PC-9 (cell line): ENCODE measurements around the gene SLC43A1. TPM values are rescaled to one million over a fixed set of nuclear protein-coding genes. Genes with fewer than 3 reads are reported as not detected.

ENCODE experiments used
- BruUV-seq: library from RNA; stranded (reverse); fragments of 400-500 nt; replicated peaks from 2 replicates; lab custom pipeline; 2021; lab: Mats Ljungman, UMichigan
- CTCF ChIA-PET: fragments of 300-600 bp; sonication (Branson Sonifier 250); formaldehyde crosslinking; loops from one replicate; lab custom pipeline; 2022; ENCODE audit warnings: antibody characterized with exemption; lab: Charles Lee
- POLR2A ChIA-PET: fragments of 300-600 bp; sonication (Branson Sonifier 250); formaldehyde crosslinking; loops from one replicate; lab custom pipeline; 2022; ENCODE audit warnings: antibody characterized with exemption; ENCODE audit not compliant: unreplicated experiment; lab: Charles Lee
- DNase-seq, 2 experiments: peaks; one replicate each; pipeline versions ENCODE4 v3.0.0 to v3.0.0-alpha.2; 2015 to 2022; ENCODE audit warnings: mixed read lengths in 1 of 2
- H2AFZ ChIP-seq: fragments of 200-600 bp; sonication (generic); 2 replicates; pipeline ENCODE4 v1.8.1; 2017; ENCODE audit warnings: antibody characterized with exemption
- H3F3A ChIP-seq: fragments of 200-600 bp; sonication (generic); 2 replicates; pipeline ENCODE4 v1.8.1; 2017; ENCODE audit warnings: antibody characterized with exemption, mild to moderate bottlenecking, low read depth; ENCODE audit not compliant: insufficient read depth
- H3K27ac ChIP-seq: fragments of 200-600 bp; sonication (generic); 2 replicates; pipeline ENCODE4 v1.6.1; 2016; ENCODE audit warnings: mixed run types
- H3K27me3 ChIP-seq: fragments of 200-600 bp; sonication (generic); 2 replicates; pipeline ENCODE4 v1.6.1; 2016; ENCODE audit warnings: low read depth, mixed run types; ENCODE audit not compliant: insufficient read depth
- H3K36me3 ChIP-seq: fragments of 200-600 bp; sonication (generic); 2 replicates; pipeline ENCODE4 v1.6.1; 2016; ENCODE audit warnings: low read depth, mixed run types
- H3K4me1 ChIP-seq: fragments of 200-600 bp; sonication (generic); replicated peaks from 2 replicates; pipeline ENCODE4 v1.6.1; 2016; ENCODE audit warnings: mixed run types; ENCODE audit not compliant: insufficient read depth
- H3K4me2 ChIP-seq: fragments of 200-600 bp; sonication (generic); 2 replicates; pipeline ENCODE4 v1.6.1; 2017; ENCODE audit warnings: mixed run types
- H3K4me3 ChIP-seq: fragments of 200-600 bp; sonication (generic); 2 replicates; pipeline ENCODE4 v1.6.1; 2016; ENCODE audit warnings: mixed run types
- H3K79me2 ChIP-seq: fragments of 200-600 bp; sonication (generic); 2 replicates; pipeline ENCODE4 v1.6.1; 2017; ENCODE audit warnings: low read depth, mixed run types
- H3K9me2 ChIP-seq: fragments of 200-600 bp; sonication (generic); 2 replicates; pipeline ENCODE4 v1.8.1; 2017; ENCODE audit warnings: mild to moderate bottlenecking; ENCODE audit not compliant: insufficient read depth
- H3K9me3 ChIP-seq: fragments of 200-600 bp; sonication (generic); 2 replicates; pipeline ENCODE4 v1.8.1; 2016; ENCODE audit warnings: low read depth; ENCODE audit not compliant: insufficient read depth
- H4K20me1 ChIP-seq: fragments of 200-600 bp; sonication (generic); 2 replicates; pipeline ENCODE4 v1.8.1; 2017; ENCODE audit not compliant: insufficient read depth
- CTCF ChIP-seq: fragments of 200-600 bp; sonication (generic); conservative IDR thresholded peaks from 2 replicates; pipeline ENCODE4 v1.6.1; 2017; ENCODE audit warnings: mixed run types, antibody characterized with exemption, mild to moderate bottlenecking, moderate library complexity
- EZH2 ChIP-seq: fragments of 200-600 bp; sonication (generic); IDR thresholded peaks from 2 replicates; pipeline ENCODE4 v1.8.0; 2017; ENCODE audit warnings: antibody characterized with exemption, low read depth
- intact Hi-C: fragments of 100-400 bp; cut with micrococcal nuclease; formaldehyde crosslinking; loops from one replicate; pipeline ENCODE4 v1.10.0; 2022; ENCODE audit not compliant: unreplicated experiment
- total RNA-seq: library from RNA; stranded (reverse); gene quantifications from 2 replicates; pipeline ENCODE4 v1.2.3, GENCODE V29; 2021

SLC43A1 gene
- total RNA-seq, 1 experiment from 2014 or later = 4.0 TPM

- no peaks in the 10 kb centered on the region for H3K79me2 ChIP-seq
- peak overlapping the region; percentile 69 for H3K4me3 ChIP-seq
- H3K4me1 ChIP-seq = peaks cover 12% of the 10 kb centered on the region; the same call in 1 of the 2 replicates
- H3K4me2 ChIP-seq = peak overlapping the region; percentile 81
- H3K9me2 ChIP-seq = no peaks in the 10 kb centered on the region
- peaks cover 3% of the 10 kb centered on the region; the same call in 1 of the 2 replicates for H3F3A ChIP-seq
- H4K20me1 ChIP-seq = no peaks in the 10 kb centered on the region
- BruUV-seq = no TSS peak
- no peak overlapping the region for H3K27ac ChIP-seq
- H3K36me3 ChIP-seq = no peaks in the 10 kb centered on the region
- H3K9me3 ChIP-seq = no peaks in the 10 kb centered on the region
- ChIA-PET POLR2A (interaction anchor here (0.5 kb wide), 1 partner anchor 16 kb away, joined by 3 read pairs; no protein-coding TSS in a partner anchor), CTCF (interaction anchor here (0.7 kb wide), 1 partner anchor 15 kb away, joined by 3 read pairs; no protein-coding TSS in a partner anchor)
- TF ChIP-seq EZH2 (no peak), CTCF (no peak)
- intact Hi-C loops = no loop called here
- H2AFZ ChIP-seq = peak overlapping the region; percentile 80
- no peak for DNase-seq
- H3K27me3 ChIP-seq = peaks cover 21% of the 10 kb centered on the region
Observed at GRCh38 chr11:57516061-57516443, 550 bp upstream of the SLC43A1 start.

- no peaks in the 10 kb centered on the region for H3K9me2 ChIP-seq
- peak overlapping the region; percentile 80 for H2AFZ ChIP-seq
- no peaks in the 10 kb centered on the region for H3K79me2 ChIP-seq
- CTCF ChIA-PET = interaction anchor here (0.6 to 1.2 kb wide), 2 partner anchors 11 to 21 kb away, joined by 4 to 10 read pairs; no protein-coding TSS in a partner anchor
- H3K4me2 ChIP-seq = peak overlapping the region; percentile 81
- H3F3A ChIP-seq = peaks cover 3% of the 10 kb centered on the region; the same call in 1 of the 2 replicates
- no peaks in the 10 kb centered on the region for H3K9me3 ChIP-seq
- no TSS peak for BruUV-seq
- intact Hi-C loops = no loop called here
- peak in 1 of 2 experiments; percentile 17 for DNase-seq
- H4K20me1 ChIP-seq = no peaks in the 10 kb centered on the region
- POLR2A ChIA-PET = no interaction called here
- peak overlapping the region; percentile 69 for H3K4me3 ChIP-seq
- H3K4me1 ChIP-seq = peaks cover 12% of the 10 kb centered on the region; the same call in 1 of the 2 replicates
- H3K27ac ChIP-seq = no peak overlapping the region
- peaks cover 21% of the 10 kb centered on the region for H3K27me3 ChIP-seq
- no peaks in the 10 kb centered on the region for H3K36me3 ChIP-seq
- TF ChIP-seq EZH2 (peak; percentile 79), CTCF (no peak)
Observed at GRCh38 chr11:57514538-57515331, 767 bp downstream of the SLC43A1 start.

- CTCF ChIA-PET = interaction anchor here (0.6 to 1.2 kb wide), 2 partner anchors 11 to 20 kb away, joined by 4 to 10 read pairs; no protein-coding TSS in a partner anchor
- no peak overlapping the region for H2AFZ ChIP-seq
- POLR2A ChIA-PET = no interaction called here
- no peaks in the 10 kb centered on the region for H3K36me3 ChIP-seq
- BruUV-seq = no TSS peak
- H3K4me1 ChIP-seq = peaks cover 12% of the 10 kb centered on the region; the same call in 1 of the 2 replicates
- H3K9me3 ChIP-seq = no peaks in the 10 kb centered on the region
- peaks cover 21% of the 10 kb centered on the region for H3K27me3 ChIP-seq
- peak overlapping the region; percentile 81 for H3K4me2 ChIP-seq
- H3K79me2 ChIP-seq = no peaks in the 10 kb centered on the region
- H3K9me2 ChIP-seq = no peaks in the 10 kb centered on the region
- TF ChIP-seq CTCF (no peak), EZH2 (no peak)
- H4K20me1 ChIP-seq = no peaks in the 10 kb centered on the region
- H3F3A ChIP-seq = peaks cover 3% of the 10 kb centered on the region; the same call in 1 of the 2 replicates
- no peak for DNase-seq
- no peak overlapping the region for H3K27ac ChIP-seq
- H3K4me3 ChIP-seq = peak overlapping the region; percentile 69; the same call in 1 of the 2 replicates
- intact Hi-C loops = no loop called here
Observed at GRCh38 chr11:57513911-57514537, 1.5 kb downstream of the SLC43A1 start.
